ENCODE data around the gene ANKRD2. TPM values are rescaled to one million over a fixed set of nuclear protein-coding genes. Genes with fewer than 3 reads are reported as not detected.
A peak's percentile ranks its signal among the peaks of the same experiment; 100 is the strongest.
"Not testable (repeated sequence)": the region's sequence is repeated elsewhere in the genome, so short reads cannot be mapped to it uniquely, and the experiment has no call there.

ANKRD2 gene
- total and polyA plus RNA-seq, 2 donors: 0.23 to 0.69 TPM

DNA sequence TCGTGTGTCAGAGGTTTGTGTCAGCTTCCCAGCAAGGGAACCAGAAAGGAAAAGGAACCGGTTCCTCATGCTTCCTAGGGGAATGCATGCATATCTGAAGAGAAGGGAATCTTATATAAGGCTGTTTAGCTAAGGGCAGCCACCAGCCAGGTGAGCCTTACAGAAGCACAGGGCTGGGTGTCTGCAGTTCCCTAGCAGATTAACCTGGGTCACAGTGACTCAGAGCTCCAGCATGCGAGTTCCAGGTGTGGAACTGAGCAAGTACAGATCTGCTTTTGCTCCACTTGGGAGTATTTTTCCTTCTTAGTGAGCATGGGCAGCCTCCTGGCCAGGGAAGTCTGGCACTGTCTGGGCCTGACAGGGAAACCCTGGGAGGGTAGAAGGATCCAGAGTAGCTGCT, 957 bp upstream of the ANKRD2 start:
- Histone ChIP-seq H3K4me1 (ENCODE audit: insufficient read depth) (no peaks in the 10 kb centered on the region), H3K36me3 (ENCODE audit: insufficient read depth) (no peaks in the 10 kb centered on the region), H3K27ac (ENCODE audit: low read depth) (peak overlapping the region; percentile 81), H3K4me3 (ENCODE audit: low read depth, low read length) (no peak overlapping the region)
- WGBS: 82% methylated on average over 3 of the region's 3 CpGs
- DNase-seq (ENCODE audit: extremely low spot score): no peak

DNA sequence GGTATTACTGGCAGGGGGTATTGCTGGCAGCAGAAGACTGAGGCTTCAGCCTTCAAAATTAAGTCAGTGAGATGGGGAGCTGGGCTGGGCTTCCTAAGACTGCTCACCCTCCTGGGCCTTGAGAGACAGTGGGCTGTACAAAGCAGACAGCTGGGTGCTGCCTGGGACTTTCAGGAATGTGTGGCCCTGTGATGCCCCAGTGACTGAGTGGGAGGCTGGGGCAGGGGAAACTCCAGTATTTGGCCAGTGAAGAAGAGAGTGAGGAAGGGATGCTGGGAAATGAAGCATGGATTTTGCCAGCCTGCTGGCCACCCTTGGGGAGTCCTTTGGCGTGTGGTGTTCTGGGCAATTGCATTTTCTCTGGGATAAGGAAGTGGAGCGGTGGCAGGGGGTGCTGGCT, 442 bp downstream of the ANKRD2 start:
- Histone ChIP-seq H3K4me3 (ENCODE audit: low read depth, low read length) (no peak overlapping the region), H3K4me1 (ENCODE audit: insufficient read depth) (no peaks in the 10 kb centered on the region), H3K36me3 (ENCODE audit: insufficient read depth) (no peaks in the 10 kb centered on the region), H3K27ac (ENCODE audit: low read depth) (no peak overlapping the region)
- WGBS: 99% methylated on average over 2 of the region's 2 CpGs
- no peak for DNase-seq (ENCODE audit: extremely low spot score)

DNA sequence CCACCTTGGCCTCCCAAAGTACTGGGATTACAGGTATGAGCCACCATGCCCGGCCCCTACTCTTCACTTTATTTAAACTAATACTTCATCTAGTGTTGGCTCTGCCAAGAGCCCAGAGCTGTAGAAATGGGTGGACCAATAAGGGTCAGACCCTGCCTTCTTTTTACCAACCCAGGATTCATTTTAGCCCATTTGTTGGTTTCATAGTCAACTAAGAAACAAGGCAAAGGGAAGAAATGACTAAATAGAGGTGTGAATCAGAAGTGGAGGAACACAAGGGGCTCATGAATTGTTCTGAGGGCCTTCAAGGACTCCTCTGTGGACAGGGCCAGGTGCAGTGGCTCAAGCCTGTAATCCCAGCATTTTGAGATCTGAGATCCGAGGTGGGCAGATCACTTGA, 1.1 kb downstream of the ANKRD2 start:
- Histone ChIP-seq H3K27ac (ENCODE audit: low read depth) (no peak overlapping the region), H3K4me3 (ENCODE audit: low read depth, low read length) (no peak overlapping the region), H3K36me3 (ENCODE audit: insufficient read depth) (no peaks in the 10 kb centered on the region), H3K4me1 (ENCODE audit: insufficient read depth) (no peaks in the 10 kb centered on the region)
- WGBS: 61% methylated on average over 2 of the region's 2 CpGs
- DNase-seq (ENCODE audit: extremely low spot score): no peak

DNA sequence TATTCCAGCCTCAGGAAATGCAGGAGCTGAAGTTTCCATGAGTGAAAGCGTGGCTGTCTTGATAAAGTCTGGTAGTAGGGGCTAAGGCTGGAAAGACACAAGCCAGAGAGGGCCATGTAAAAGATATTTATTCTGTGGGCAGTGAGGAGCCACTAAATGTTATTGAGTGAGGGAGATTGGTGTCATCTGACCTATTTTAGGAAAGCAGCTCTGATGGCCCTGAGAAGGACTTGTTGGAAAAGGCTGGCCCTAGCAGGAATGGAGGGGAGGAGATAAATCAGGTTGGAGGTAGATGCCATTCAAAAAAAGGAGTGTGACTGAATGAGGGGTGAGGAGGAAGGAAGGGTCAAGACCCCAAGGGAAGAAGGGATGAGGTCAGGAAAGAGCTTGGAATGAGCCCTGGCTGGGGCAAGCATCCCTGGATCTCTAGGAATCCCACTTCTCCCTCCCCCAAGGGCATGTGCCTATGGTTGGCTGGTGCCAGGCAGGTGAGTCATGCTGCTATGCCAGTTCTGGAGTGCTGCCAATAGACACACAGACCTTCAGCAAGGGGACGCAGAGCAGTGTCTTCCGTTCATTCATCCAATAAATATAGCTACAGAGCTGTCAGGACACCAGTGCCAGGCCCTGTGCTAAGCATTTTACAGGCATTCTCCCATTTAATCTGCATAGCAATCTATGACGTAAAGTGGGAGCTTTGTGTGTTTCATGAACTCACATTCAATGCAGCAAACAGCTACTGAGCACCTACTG, 2.0 kb downstream of the ANKRD2 start:
- WGBS: 46% methylated on average over 4 of the region's 4 CpGs
- Histone ChIP-seq H3K4me1 (ENCODE audit: insufficient read depth) (no peaks in the 10 kb centered on the region), H3K4me3 (ENCODE audit: low read depth, low read length) (no peak overlapping the region), H3K36me3 (ENCODE audit: insufficient read depth) (no peaks in the 10 kb centered on the region), H3K27ac (ENCODE audit: low read depth) (no peak overlapping the region)
- DNase-seq (ENCODE audit: extremely low spot score): peak; percentile 25

DNA sequence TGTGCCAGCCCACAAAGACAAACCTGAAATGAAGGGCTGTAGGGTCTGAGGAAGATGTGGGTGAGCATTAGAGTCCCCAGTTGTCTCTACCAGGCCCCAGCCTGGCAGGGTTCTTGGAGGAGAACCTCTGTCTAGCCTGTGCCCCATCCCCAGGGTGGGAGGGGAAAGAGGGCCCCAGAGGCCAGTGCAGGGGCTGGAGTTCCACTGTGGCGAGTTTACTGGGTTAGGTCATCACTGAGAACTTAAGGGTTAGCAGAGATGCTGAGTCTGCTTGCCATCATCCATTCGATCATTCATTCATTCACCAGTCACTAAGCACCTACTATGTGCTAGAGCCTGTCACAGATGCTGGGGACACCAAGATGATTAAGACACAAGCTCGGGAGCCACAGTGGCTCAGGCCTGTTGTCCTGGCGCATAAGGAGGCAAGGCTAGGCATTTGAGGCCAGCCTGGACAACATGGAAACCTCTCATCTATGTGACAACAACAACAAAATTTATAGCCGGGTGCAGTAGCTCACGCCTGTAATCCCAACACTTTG, 2.6 kb downstream of the ANKRD2 start:
- H3K4me3 ChIP-seq (ENCODE audit: low read depth, low read length): no peak overlapping the region
- H3K36me3 ChIP-seq (ENCODE audit: insufficient read depth): no peaks in the 10 kb centered on the region
- no peaks in the 10 kb centered on the region for H3K4me1 ChIP-seq (ENCODE audit: insufficient read depth)
- H3K27ac ChIP-seq (ENCODE audit: low read depth): no peak overlapping the region
- DNase-seq (ENCODE audit: extremely low spot score): no peak
- WGBS: 83% methylated on average over 6 of the region's 6 CpGs

DNA sequence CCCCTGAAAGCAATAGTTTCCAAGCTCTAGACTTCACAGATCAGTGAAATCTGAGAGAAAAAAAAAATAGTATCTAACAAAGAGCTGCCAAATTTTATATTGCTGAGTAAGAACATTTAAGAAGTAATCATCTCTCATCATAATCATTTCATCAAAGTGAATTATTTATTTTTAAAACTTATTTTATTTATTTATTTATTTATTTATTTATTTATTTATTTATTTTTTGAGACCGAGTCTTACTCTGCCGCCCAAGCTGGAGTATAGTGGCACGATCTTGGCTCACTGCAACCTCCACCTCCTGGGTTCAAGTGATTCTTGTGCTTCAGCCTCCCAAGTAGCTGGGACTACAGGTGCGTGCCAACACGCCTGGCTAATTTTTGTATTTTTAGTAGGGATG, 3.9 kb downstream of the ANKRD2 start:
- H3K36me3 ChIP-seq (ENCODE audit: insufficient read depth); H3K4me3 ChIP-seq (ENCODE audit: low read depth, low read length); H3K27ac ChIP-seq (ENCODE audit: low read depth); H3K4me1 ChIP-seq (ENCODE audit: insufficient read depth); DNase-seq (ENCODE audit: extremely low spot score): not testable (repeated sequence)
- 78% methylated on average over 5 of the region's 5 CpGs for WGBS

DNA sequence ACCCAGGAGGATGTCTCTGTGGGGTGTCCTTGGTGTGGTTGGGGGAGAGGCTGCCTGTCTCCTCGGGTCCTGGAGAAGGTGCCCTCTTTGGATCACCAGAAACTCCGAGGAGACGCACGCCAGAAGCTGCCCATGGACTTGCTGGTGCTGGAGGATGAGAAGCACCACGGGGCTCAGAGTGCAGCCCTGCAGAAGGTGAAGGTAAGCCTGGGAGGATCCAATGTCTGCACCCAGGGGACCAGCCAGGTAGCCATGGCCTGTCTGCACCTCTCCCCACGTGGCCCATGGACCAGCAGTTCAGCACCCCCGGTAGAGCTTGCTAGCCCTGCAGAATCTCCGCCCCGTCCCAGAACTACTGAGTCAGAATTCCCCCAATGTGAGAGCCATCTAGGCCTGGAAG, 5.1 kb downstream of the ANKRD2 start:
- H3K4me1 ChIP-seq (ENCODE audit: insufficient read depth): no peaks in the 10 kb centered on the region
- H3K4me3 ChIP-seq (ENCODE audit: low read depth, low read length): no peak overlapping the region
- H3K27ac ChIP-seq (ENCODE audit: low read depth): no peak overlapping the region
- DNase-seq (ENCODE audit: extremely low spot score): no peak
- 80% methylated on average over 9 of the region's 9 CpGs for WGBS
- H3K36me3 ChIP-seq (ENCODE audit: insufficient read depth): no peaks in the 10 kb centered on the region

DNA sequence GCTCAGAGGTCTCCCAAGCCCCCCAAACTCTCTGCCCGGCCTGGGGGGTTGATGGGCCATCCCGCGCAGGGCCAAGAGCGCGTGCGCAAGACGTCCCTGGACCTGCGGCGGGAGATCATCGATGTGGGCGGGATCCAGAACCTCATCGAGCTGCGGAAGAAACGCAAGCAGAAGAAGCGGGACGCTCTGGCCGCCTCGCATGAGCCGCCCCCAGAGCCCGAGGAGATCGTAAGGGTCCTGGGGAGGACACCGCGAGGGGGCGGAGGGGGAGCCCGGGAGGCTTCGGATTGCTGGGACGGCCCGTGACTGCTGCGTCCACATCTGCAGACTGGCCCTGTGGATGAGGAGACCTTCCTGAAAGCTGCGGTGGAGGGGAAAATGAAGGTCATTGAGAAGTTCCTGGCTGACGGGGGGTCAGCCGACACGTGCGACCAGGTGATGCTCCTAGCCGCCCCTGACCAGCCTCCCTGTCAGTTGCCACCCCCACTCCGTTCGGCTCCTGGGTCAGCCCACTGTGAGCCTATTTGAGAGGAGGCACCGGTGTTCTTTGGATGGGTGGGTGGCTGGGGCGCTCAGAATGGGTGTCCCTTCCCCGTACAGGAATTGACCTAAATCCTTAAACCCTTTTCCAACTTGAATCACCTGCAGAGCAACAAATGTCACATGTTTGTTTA, 5.7 kb downstream of the ANKRD2 start:
- no peak for DNase-seq (ENCODE audit: extremely low spot score)
- Histone ChIP-seq H3K27ac (ENCODE audit: low read depth) (no peak overlapping the region), H3K4me1 (ENCODE audit: insufficient read depth) (no peaks in the 10 kb centered on the region), H3K4me3 (ENCODE audit: low read depth, low read length) (no peak overlapping the region), H3K36me3 (ENCODE audit: insufficient read depth) (no peaks in the 10 kb centered on the region)
- WGBS: 80% methylated on average over 40 of the region's 40 CpGs

DNA sequence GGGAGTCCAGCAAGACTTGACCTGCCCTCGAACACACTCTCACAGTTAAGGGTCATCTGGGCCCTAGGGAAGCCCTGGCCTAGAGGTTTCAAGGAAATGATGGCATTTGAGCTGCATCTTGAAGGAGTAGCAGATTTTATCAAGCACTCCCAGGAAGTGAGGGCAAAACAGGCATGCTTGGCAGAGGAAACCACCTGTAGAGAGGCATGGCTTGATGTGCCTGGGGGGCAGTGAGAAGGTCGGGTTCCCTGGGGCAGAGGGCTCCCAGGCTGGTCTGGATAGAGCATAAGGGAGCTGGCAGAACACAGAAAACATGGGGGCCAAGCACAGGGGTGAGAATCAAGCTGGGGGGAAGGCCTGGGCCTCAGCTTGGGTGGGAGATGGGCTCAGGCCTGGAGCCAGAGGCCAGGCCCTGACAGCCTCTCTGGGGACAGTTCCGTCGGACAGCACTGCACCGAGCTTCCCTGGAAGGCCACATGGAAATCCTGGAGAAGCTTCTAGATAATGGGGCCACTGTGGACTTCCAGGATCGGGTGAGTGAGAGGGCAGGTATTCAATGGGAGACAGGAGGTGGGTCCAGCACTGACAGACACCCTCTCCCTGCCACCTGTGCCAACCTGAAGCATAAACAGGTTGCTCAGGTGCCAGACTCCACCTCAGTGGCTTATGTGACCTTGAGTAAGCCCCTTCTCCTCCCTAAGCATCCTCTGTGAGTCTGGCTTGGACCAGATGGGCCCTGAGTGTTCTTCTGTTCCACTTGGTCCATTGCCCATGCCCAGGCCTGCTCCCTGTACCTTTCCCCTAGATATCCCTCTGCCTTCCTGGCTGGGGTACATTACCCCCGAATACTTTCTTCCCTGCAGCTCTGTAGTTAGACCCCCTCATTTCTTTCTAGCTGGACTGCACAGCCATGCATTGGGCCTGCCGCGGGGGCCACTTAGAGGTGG, 8.1 kb downstream of the ANKRD2 start:
- DNase-seq (ENCODE audit: extremely low spot score): no peak
- Histone ChIP-seq H3K36me3 (ENCODE audit: insufficient read depth) (no peaks in the 10 kb centered on the region), H3K4me3 (ENCODE audit: low read depth, low read length) (no peak overlapping the region), H3K27ac (ENCODE audit: low read depth) (no peak overlapping the region), H3K4me1 (ENCODE audit: insufficient read depth) (no peaks in the 10 kb centered on the region)
- 84% methylated on average over 9 of the region's 9 CpGs for WGBS

DNA sequence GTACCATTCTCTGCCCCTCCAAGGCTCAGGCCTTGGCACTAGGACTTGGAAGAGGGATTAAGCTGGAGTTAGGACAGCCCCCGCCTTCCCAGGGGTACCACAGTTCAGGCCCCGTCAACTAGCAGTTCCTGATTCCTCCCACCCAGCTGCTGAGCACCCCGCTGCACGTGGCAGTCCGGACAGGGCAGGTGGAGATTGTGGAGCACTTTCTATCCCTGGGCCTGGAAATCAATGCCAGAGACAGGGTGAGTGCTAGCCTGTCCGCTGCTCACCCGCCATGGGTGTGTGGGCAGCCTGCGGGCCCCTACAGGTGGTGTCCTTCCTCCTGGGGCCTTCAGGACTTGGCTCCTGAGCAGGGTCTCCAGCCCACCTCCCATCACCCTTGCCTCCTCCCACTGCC, 9.6 kb downstream of the ANKRD2 start:
- DNase-seq (ENCODE audit: extremely low spot score): no peak
- H3K27ac ChIP-seq (ENCODE audit: low read depth): no peak overlapping the region
- no peaks in the 10 kb centered on the region for H3K36me3 ChIP-seq (ENCODE audit: insufficient read depth)
- 95% methylated on average over 8 of the region's 8 CpGs for WGBS
- no peak overlapping the region for H3K4me3 ChIP-seq (ENCODE audit: low read depth, low read length)
- no peaks in the 10 kb centered on the region for H3K4me1 ChIP-seq (ENCODE audit: insufficient read depth)

DNA sequence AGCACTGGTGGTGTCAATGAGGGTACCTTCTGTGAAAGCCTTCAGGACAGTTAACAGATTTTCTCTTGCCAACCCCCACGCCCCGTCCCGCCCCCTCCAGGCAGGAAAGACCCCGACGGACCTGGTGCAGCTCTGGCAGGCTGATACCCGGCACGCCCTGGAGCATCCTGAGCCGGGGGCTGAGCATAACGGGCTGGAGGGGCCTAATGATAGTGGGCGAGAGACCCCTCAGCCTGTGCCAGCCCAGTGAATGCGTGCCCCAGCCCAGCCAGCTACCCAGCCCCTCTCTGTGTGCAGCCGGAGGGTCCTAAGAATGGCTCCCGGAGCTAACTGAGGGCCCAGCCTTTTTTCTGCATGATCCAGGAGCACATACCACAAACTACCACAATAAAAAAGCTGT, 10.9 kb downstream of the ANKRD2 start:
- no peaks in the 10 kb centered on the region for H3K4me1 ChIP-seq (ENCODE audit: insufficient read depth)
- no peak for DNase-seq (ENCODE audit: extremely low spot score)
- 90% methylated on average over 13 of the region's 13 CpGs for WGBS
- no peaks in the 10 kb centered on the region for H3K36me3 ChIP-seq (ENCODE audit: insufficient read depth)
- no peak overlapping the region for H3K27ac ChIP-seq (ENCODE audit: low read depth)
- no peak overlapping the region for H3K4me3 ChIP-seq (ENCODE audit: low read depth, low read length)

DNA sequence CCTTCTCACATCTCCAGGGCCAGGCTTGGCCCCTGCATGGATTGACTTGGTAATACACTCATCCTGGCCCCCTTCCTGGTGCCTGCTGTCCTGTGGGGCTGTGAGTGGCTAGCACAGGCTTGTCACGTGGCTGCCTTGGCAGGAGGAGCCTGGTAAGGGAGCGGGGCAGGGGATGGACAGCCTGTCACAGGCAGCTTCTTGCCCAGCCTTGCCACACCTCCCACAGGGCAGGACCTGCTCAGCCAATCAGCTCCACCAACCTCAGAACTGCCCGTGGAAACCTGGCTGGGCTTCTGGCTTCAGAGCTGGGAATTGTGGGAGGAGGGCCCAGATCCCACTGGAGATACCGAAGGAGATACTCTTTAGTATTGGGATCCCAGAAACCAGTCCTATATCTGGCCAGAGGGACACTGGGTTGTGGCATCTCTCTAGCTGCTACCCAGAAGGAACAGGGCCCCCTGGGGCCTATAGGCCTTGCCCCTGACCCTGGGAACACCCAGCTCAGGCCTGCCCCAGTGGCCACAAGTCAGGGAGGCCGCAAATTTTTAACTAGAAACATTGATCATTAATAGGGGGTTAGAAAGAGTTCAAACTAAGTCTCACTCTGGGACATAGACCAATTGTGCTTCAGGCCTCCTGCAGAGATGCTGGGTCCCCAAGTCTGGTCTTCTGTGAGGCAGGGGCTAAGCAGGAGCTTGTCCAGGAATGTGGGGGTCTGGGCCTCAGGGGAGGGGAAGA, 11.7 kb downstream of the ANKRD2 start, which contains the start of gene HOGA1:
Gene HOGA1 (plus strand): TSS at position 330 of the 738 bp plus-strand sequence. CDS start 315 bp downstream, at position 645.
- Histone ChIP-seq H3K36me3 (ENCODE audit: insufficient read depth) (no peaks in the 10 kb centered on the region), H3K4me3 (ENCODE audit: low read depth, low read length) (no peak within 1 kb of the TSS), H3K27ac (ENCODE audit: low read depth) (no peak within 1 kb of the TSS), H3K4me1 (ENCODE audit: insufficient read depth) (no peaks in the 10 kb centered on the region)
- WGBS: 58% methylated on average over 5 of the region's 5 CpGs
- DNase-seq (ENCODE audit: extremely low spot score): peak; percentile 14
